HCT116 (cell line): ENCODE data around the gene HOXD8. TPM values are rescaled to one million over a fixed set of nuclear protein-coding genes. Genes with fewer than 3 reads are reported as not detected.
A peak's percentile ranks its signal among the peaks of the same experiment; 100 is the strongest.

Experiments used
- ATAC-seq: fragments of 200-7000 bp; cut with Tn5 transposase; 2 replicates; pipeline ENCODE4 v1.9.1; 2020; ENCODE audit warnings: mild to moderate bottlenecking, moderate library complexity
- BruUV-seq: library from RNA; stranded (reverse); fragments of 400-500 nt; replicated peaks from 2 replicates; lab custom pipeline; 2021; lab: Mats Ljungman, UMichigan
- CTCF ChIA-PET: fragments of 300-600 bp; sonication (Branson Sonifier 250); formaldehyde crosslinking; loops from one replicate; lab custom pipeline; 2021; ENCODE audit warnings: antibody characterized with exemption; lab: Charles Lee
- POLR2A ChIA-PET: fragments of 300-600, 350-600 bp; sonication (Branson Sonifier 250); formaldehyde crosslinking; loops from one replicate; lab custom pipeline; 2021; ENCODE audit warnings: antibody characterized with exemption; lab: Charles Lee
- RAD21 ChIA-PET, 2 experiments: fragments of 300-600 bp; sonication (Branson Sonifier 250); formaldehyde crosslinking; loops; one replicate each; lab custom pipeline; 2023; ENCODE audit warnings: low total read pairs in 2 of 2; ENCODE audit not compliant: uncharacterized antibody in 2 of 2, unreplicated experiment in 2 of 2, low non-redundant PET in 1 of 2; lab: Charles Lee
- DNase-seq: peaks from one replicate; pipeline ENCODE4 v3.0.0-alpha.2; 2010; ENCODE audit warnings: low read depth, low spot score
- H2AFZ ChIP-seq: fragments of 200-600 bp; shearing (Covaris generic), sonication (generic); 2 replicates; pipeline ENCODE4 v1.6.1; 2017; ENCODE audit warnings: low read depth, mixed run types, mixed read lengths, antibody characterized with exemption, low read length; ENCODE audit not compliant: poor library complexity, severe bottlenecking
- H3K27ac ChIP-seq: 2 replicates; pipeline ENCODE4 v1.5.1; 2012; ENCODE audit warnings: low read depth, low read length
- H3K27me3 ChIP-seq: fragments of 200-600 bp; sonication (generic); 2 replicates; pipeline ENCODE4 v1.6.1; 2016; ENCODE audit warnings: mixed run types, low read length, mixed read lengths; ENCODE audit not compliant: insufficient read depth
- H3K36me3 ChIP-seq, 2 experiments: fragments of 200-500 bp in 1 of 2; fragments of 200-600 bp in 1 of 2; sonication (Bioruptor generic) in 1 of 2; sonication (generic) in 1 of 2; 2 replicates each; pipeline versions ENCODE4 v1.5.1 to v1.6.1; 2014 to 2016; ENCODE audit warnings: low read length in 2 of 2, inconsistent platforms in 1 of 2, mixed read lengths in 1 of 2, mixed run types in 1 of 2; ENCODE audit not compliant: insufficient read depth in 2 of 2, control insufficient read depth in 1 of 2
- H3K4me1 ChIP-seq, 2 experiments: fragments of 200-600 bp in 1 of 2; sonication (generic) in 1 of 2; 2 replicates each; pipeline versions ENCODE4 v1.5.1 to v1.6.1; 2012 to 2017; ENCODE audit warnings: low read length in 2 of 2, inconsistent platforms in 1 of 2, mild to moderate bottlenecking in 1 of 2, mixed read lengths in 1 of 2, mixed run types in 1 of 2, moderate library complexity in 1 of 2; ENCODE audit not compliant: insufficient read depth in 2 of 2, control insufficient read depth in 1 of 2
- H3K4me2 ChIP-seq: fragments of 200-600 bp; sonication (generic); 2 replicates; pipeline ENCODE4 v1.6.1; 2017; ENCODE audit warnings: mixed run types, low read length, mixed read lengths
- H3K4me3 ChIP-seq, 2 experiments: fragments of 200-600 bp in 1 of 2; sonication (generic) in 1 of 2; replicated peaks in 1 of 2; 2 replicates each; pipeline ENCODE4 v1.5.1; 2011 to 2016; ENCODE audit warnings: low read length in 2 of 2, control low read depth in 1 of 2, low read depth in 1 of 2, mild to moderate bottlenecking in 1 of 2, mixed read lengths in 1 of 2, mixed run types in 1 of 2
- H3K79me2 ChIP-seq: fragments of 200-600 bp; sonication (generic); 2 replicates; pipeline ENCODE4 v1.6.1; 2017; ENCODE audit warnings: mild to moderate bottlenecking, mixed run types, low read length, moderate library complexity, mixed read lengths; ENCODE audit not compliant: insufficient read depth
- H3K9ac ChIP-seq: fragments of 200-600 bp; sonication (generic); 2 replicates; pipeline ENCODE4 v1.6.1; 2016; ENCODE audit warnings: low read length, mixed read lengths
- H3K9me2 ChIP-seq: fragments of 200-600 bp; sonication (generic), shearing (Covaris generic); 2 replicates; pipeline ENCODE4 v1.6.1; 2017; ENCODE audit warnings: mixed run types, mild to moderate bottlenecking, moderate library complexity; ENCODE audit not compliant: insufficient read depth
- H3K9me3 ChIP-seq, 2 experiments: fragments of 200-500 bp in 1 of 2; fragments of 200-600 bp in 1 of 2; sonication (Bioruptor generic) in 1 of 2; sonication (generic) in 1 of 2; 2 replicates each; pipeline ENCODE4 v1.6.1; 2014 to 2017; ENCODE audit warnings: low read length in 2 of 2, mixed read lengths in 2 of 2, inconsistent platforms in 1 of 2, low read depth in 1 of 2, mild to moderate bottlenecking in 1 of 2, mixed run types in 1 of 2, moderate library complexity in 1 of 2; ENCODE audit not compliant: control insufficient read depth in 1 of 2, insufficient read depth in 1 of 2
- H4K20me1 ChIP-seq: fragments of 200-600 bp; sonication (generic), shearing (Covaris generic); 2 replicates; pipeline ENCODE4 v1.6.1; 2017; ENCODE audit warnings: mixed run types, mild to moderate bottlenecking, moderate library complexity; ENCODE audit not compliant: insufficient read depth
- CBX3 ChIP-seq: IDR thresholded peaks from 2 replicates; pipeline ENCODE4 v1.6.1; 2012; ENCODE audit warnings: low read depth
- CTCF ChIP-seq, 3 experiments: fragments of 200-600 bp in 1 of 3; sonication (generic) in 1 of 3; IDR thresholded peaks in 2 of 3; conservative IDR thresholded peaks in 1 of 3; 2 replicates each; pipeline ENCODE4 v1.5.1; 2012 to 2017; ENCODE audit warnings: low read depth in 2 of 3, low read length in 2 of 3, antibody characterized with exemption in 1 of 3, borderline replicate concordance in 1 of 3, control low read depth in 1 of 3, mild to moderate bottlenecking in 1 of 3, mixed read lengths in 1 of 3, mixed run types in 1 of 3, moderate library complexity in 1 of 3; ENCODE audit not compliant: insufficient read depth in 1 of 3
- EGR1 ChIP-seq: IDR thresholded peaks from 2 replicates; pipeline ENCODE4 v1.6.1; 2012; ENCODE audit warnings: low read depth
- ELF1 ChIP-seq: IDR thresholded peaks from 2 replicates; pipeline ENCODE4 v1.6.1; 2012; ENCODE audit warnings: low read depth, borderline replicate concordance
- EZH2 ChIP-seq: fragments of 200-600 bp; sonication (generic); IDR thresholded peaks from 2 replicates; pipeline ENCODE4 v1.6.1; 2017; ENCODE audit warnings: antibody characterized with exemption, mixed run types
- EZH2phosphoT487 ChIP-seq: fragments of 200-600 bp; IDR thresholded peaks from 2 replicates; pipeline ENCODE4 v1.6.1; 2018; ENCODE audit warnings: antibody characterized with exemption, borderline replicate concordance
- JUND ChIP-seq: IDR thresholded peaks from 2 replicates; pipeline ENCODE4 v1.6.1; 2012
- POLR2AphosphoS5 ChIP-seq: IDR thresholded peaks from 2 replicates; pipeline ENCODE4 v1.6.1; 2011; ENCODE audit warnings: mild to moderate bottlenecking, low read depth, low read length, moderate library complexity
- SIN3A ChIP-seq: IDR thresholded peaks from 2 replicates; pipeline ENCODE4 v1.6.1; 2012; ENCODE audit warnings: low read depth
- SRF ChIP-seq: IDR thresholded peaks from 2 replicates; pipeline ENCODE4 v1.6.1; 2012; ENCODE audit warnings: low read depth
- TCF7L2 ChIP-seq: IDR thresholded peaks from 2 replicates; pipeline ENCODE4 v1.7.0; 2011; ENCODE audit warnings: borderline replicate concordance, inconsistent platforms; ENCODE audit not compliant: insufficient read depth, insufficient read length; ENCODE audit errors: extremely low read depth
- YY1 ChIP-seq: IDR thresholded peaks from 2 replicates; pipeline ENCODE4 v1.6.1; 2011; ENCODE audit warnings: low read length, low read depth, moderate library complexity, mild to moderate bottlenecking; ENCODE audit not compliant: insufficient replicate concordance; ENCODE audit errors: extremely low read depth
- ZFX ChIP-seq: fragments of 450-650 bp; IDR thresholded peaks from 2 replicates; pipeline ENCODE4 v1.6.1; 2017
- ZNF274 ChIP-seq: fragments of 200-500 bp; sonication (Bioruptor generic); IDR thresholded peaks from 2 replicates; pipeline ENCODE4 v1.6.1; 2014; ENCODE audit warnings: mild to moderate bottlenecking, low read depth, low read length, inconsistent platforms
- intact Hi-C: fragments of 100-400 bp; cut with micrococcal nuclease; formaldehyde crosslinking; loops from 2 replicates; pipeline ENCODE4 v1.10.0; 2022
- total RNA-seq: library from RNA; stranded (reverse); gene quantifications from one replicate; pipeline ENCODE4 v1.2.1, GENCODE V29; 2021; ENCODE audit not compliant: unreplicated experiment
- TF ChIP-seq, protein P1 (sequence below): IDR thresholded peaks from 2 replicates; pipeline ENCODE4 v1.6.1; 2012; ENCODE audit warnings: low read depth
- TF ChIP-seq, protein P2 (sequence below): IDR thresholded peaks from 2 replicates; pipeline ENCODE4 v1.6.1; 2011; ENCODE audit warnings: mild to moderate bottlenecking, low read length, moderate library complexity; ENCODE audit not compliant: insufficient replicate concordance; ENCODE audit errors: extremely low read depth

The HOXD8 gene
- total RNA-seq, 1 experiment from 2014 or later = 6.0 TPM

- Histone ChIP-seq H4K20me1 (no peaks in the 10 kb centered on the region), H3K4me1 (peaks cover 9 to 24% of the 10 kb centered on the region in 2 experiments; a peak in 3 of 4 replicates), H3K9me2 (no peaks in the 10 kb centered on the region), H3K27me3 (no peaks in the 10 kb centered on the region), H3K4me3 (peak overlapping the region; percentile 40 to 58), H3K27ac (no peak overlapping the region), H3K36me3 (no peaks in the 10 kb centered on the region), H2AFZ (peak overlapping the region; percentile 96), H3K4me2 (peak overlapping the region; percentile 84), H3K79me2 (no peaks in the 10 kb centered on the region), H3K9ac (peak overlapping the region; percentile 32), H3K9me3 (no peaks in the 10 kb centered on the region)
- RAD21 ChIA-PET = no interaction called here
- intact Hi-C loops = no loop called here
- BruUV-seq = TSS peak; percentile 74
- CTCF ChIA-PET = interaction anchor here (0.6 to 3.7 kb wide), 9 partner anchors 9 to 523 kb away, joined by 3 to 19 read pairs (median 4); no protein-coding TSS in a partner anchor
- POLR2A ChIA-PET = no interaction called here
- no peak for TF ChIP-seq EZH2phosphoT487
- TF ChIP-seq SIN3A = no peak
- TF ChIP-seq SRF = no peak
- TF ChIP-seq, protein P1, sequence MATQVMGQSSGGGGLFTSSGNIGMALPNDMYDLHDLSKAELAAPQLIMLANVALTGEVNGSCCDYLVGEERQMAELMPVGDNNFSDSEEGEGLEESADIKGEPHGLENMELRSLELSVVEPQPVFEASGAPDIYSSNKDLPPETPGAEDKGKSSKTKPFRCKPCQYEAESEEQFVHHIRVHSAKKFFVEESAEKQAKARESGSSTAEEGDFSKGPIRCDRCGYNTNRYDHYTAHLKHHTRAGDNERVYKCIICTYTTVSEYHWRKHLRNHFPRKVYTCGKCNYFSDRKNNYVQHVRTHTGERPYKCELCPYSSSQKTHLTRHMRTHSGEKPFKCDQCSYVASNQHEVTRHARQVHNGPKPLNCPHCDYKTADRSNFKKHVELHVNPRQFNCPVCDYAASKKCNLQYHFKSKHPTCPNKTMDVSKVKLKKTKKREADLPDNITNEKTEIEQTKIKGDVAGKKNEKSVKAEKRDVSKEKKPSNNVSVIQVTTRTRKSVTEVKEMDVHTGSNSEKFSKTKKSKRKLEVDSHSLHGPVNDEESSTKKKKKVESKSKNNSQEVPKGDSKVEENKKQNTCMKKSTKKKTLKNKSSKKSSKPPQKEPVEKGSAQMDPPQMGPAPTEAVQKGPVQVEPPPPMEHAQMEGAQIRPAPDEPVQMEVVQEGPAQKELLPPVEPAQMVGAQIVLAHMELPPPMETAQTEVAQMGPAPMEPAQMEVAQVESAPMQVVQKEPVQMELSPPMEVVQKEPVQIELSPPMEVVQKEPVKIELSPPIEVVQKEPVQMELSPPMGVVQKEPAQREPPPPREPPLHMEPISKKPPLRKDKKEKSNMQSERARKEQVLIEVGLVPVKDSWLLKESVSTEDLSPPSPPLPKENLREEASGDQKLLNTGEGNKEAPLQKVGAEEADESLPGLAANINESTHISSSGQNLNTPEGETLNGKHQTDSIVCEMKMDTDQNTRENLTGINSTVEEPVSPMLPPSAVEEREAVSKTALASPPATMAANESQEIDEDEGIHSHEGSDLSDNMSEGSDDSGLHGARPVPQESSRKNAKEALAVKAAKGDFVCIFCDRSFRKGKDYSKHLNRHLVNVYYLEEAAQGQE = no peak
- TF ChIP-seq TCF7L2 = no peak
- TF ChIP-seq CBX3 = no peak
- TF ChIP-seq EZH2 = no peak
- no peak for TF ChIP-seq CTCF (IDR thresholded peaks at IDR 0.05 in 2 of 3, conservative IDR thresholded peaks at IDR 0.05 in 1 of 3; ENCODE audit: borderline replicate concordance in 1 of 3, insufficient read depth in 1 of 3, low read depth in 2 of 3, low read length in 2 of 3)
- no peak for TF ChIP-seq JUND
- no peak for TF ChIP-seq ZNF274
- no peak for TF ChIP-seq POLR2AphosphoS5
- TF ChIP-seq YY1 = no peak
- TF ChIP-seq ELF1 = no peak
- TF ChIP-seq, protein P2, sequence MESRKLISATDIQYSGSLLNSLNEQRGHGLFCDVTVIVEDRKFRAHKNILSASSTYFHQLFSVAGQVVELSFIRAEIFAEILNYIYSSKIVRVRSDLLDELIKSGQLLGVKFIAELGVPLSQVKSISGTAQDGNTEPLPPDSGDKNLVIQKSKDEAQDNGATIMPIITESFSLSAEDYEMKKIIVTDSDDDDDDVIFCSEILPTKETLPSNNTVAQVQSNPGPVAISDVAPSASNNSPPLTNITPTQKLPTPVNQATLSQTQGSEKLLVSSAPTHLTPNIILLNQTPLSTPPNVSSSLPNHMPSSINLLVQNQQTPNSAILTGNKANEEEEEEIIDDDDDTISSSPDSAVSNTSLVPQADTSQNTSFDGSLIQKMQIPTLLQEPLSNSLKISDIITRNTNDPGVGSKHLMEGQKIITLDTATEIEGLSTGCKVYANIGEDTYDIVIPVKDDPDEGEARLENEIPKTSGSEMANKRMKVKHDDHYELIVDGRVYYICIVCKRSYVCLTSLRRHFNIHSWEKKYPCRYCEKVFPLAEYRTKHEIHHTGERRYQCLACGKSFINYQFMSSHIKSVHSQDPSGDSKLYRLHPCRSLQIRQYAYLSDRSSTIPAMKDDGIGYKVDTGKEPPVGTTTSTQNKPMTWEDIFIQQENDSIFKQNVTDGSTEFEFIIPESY = no peak
- TF ChIP-seq EGR1 = no peak
- no peak for TF ChIP-seq ZFX
- DNase-seq = no peak
- ATAC-seq = no peak
Measured at GRCh38 chr2:176130957-176131847, 1.7 kb downstream of the HOXD8 start.
